GM13976 (cell line): ENCODE results near the gene SLC9A9.
A peak's percentile ranks its signal among the peaks of the same experiment; 100 is the strongest.

Experiments used
- DNase-seq: peaks from one replicate; pipeline ENCODE4 v3.0.0; 2012; ENCODE audit warnings: low spot score
- CTCF ChIP-seq: IDR thresholded peaks from 2 replicates; pipeline ENCODE4 v1.5.1; 2012; ENCODE audit warnings: borderline replicate concordance, mild to moderate bottlenecking; ENCODE audit not compliant: insufficient read depth; ENCODE audit errors: extremely low read depth, missing control alignments, control extremely low read depth
- in situ Hi-C: fragments of 300-500 bp; cut with MboI; formaldehyde crosslinking; loops from one replicate; pipeline ENCODE4 v1.12.0; 2022; ENCODE audit warnings: low sequenced_read_pairs, mixed read lengths, inconsistent platforms; ENCODE audit not compliant: unreplicated experiment

Gene SLC9A9

DNA sequence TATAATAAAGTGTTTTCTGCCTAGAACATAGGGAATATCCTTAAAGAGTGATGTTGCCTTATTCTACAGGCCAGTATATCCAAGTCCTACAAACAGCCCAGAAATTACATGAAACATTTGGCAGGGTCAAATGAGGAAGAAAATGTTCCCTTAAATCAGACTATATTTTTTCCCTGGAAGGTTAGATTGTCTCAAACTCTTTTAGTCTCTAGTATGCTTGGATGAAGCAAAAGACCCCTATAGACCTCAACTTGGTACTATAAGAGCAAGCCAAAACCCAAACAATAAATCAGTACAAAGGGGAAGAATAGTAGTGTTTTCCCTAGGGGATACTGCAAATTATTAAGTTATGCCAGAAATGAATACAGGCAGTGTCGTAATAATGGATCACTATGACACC, 310.2 kb downstream of the SLC9A9 start:
- TF ChIP-seq CTCF = no peak
- DNase-seq = no peak
- in situ Hi-C loops = no loop called here

GRCh38 chr3:143536817-143537535, 311.3 kb downstream of the SLC9A9 start:
- in situ Hi-C loops = no loop called here
- TF ChIP-seq CTCF = no peak

GRCh38 chr3:143535994-143536784, 312.1 kb downstream of the SLC9A9 start:
- DNase-seq = peak; percentile 71
- no peak for TF ChIP-seq CTCF
- in situ Hi-C loops = no loop called here

More at GRCh38 chr3:143536817-143537535, 311.3 kb downstream of the SLC9A9 start:
- peak; percentile 10 for DNase-seq

GRCh38 chr3:143533391-143533790, 314.9 kb downstream of the SLC9A9 start:
- TF ChIP-seq CTCF = no peak
- no peak for DNase-seq
- in situ Hi-C loops = no loop called here

GRCh38 chr3:143532091-143532490, 316.2 kb downstream of the SLC9A9 start:
- no peak for TF ChIP-seq CTCF
- DNase-seq = no peak
- in situ Hi-C loops = no loop called here

GRCh38 chr3:143531101-143531500, 317.2 kb downstream of the SLC9A9 start:
- TF ChIP-seq CTCF = no peak
- in situ Hi-C loops = no loop called here
- DNase-seq = no peak

- in situ Hi-C loops = no loop called here
- DNase-seq = no peak
- TF ChIP-seq CTCF = no peak
These were observed 318.5 kb downstream of the SLC9A9 start for GRCh38 chr3:143529798-143530197.
